ENCODE results near the gene RFFL.
A peak's percentile ranks its signal among the peaks of the same experiment; 100 is the strongest.
"Not testable (repeated sequence)": the region's sequence is repeated elsewhere in the genome, so short reads cannot be mapped to it uniquely, and the experiment has no call there.

RFFL gene

GRCh38 chr17:35001549-35001948 lies 62.0 kb downstream of the RFFL start:
- DNase-seq (ENCODE audit: low read depth in 2 of 2), result peak in 1 of 2 donors; percentile 27
- no peak for TF ChIP-seq CTCF (IDR thresholded peaks at IDR 0.05; ENCODE audit: low read depth, low read length)
- H3K4me3 ChIP-seq (replicated peaks in 1 of 2; ENCODE audit: low read depth in 2 of 2, low read length in 2 of 2), result no peak overlapping the region

- DNase-seq (ENCODE audit: low read depth in 2 of 2); H3K4me3 ChIP-seq (replicated peaks in 1 of 2; ENCODE audit: low read depth in 2 of 2, low read length in 2 of 2): not testable (repeated sequence)
These were observed 62.5 kb downstream of the RFFL start for GRCh38 chr17:35000965-35001364.

DNA sequence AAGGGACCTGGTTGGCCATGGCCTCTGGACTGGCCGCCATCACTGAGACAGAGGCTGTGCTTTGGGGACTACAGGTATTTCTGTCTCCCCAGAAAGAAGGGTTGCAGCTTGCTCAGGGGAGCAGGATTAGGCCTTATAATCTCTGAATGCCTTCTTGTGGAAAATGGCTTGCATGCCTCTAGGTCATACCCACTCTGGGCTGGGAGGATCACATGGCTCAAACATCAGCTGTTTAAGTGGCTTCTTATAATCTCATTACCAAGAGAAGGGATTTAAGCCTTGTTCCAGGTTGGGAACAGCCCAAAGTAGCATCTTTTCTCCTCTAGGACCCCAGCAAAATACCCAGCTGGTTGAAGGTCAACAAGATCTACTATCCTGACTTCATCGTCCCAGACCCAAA lies 64.1 kb downstream of the RFFL start:
- no peak overlapping the region for H3K4me3 ChIP-seq (replicated peaks in 1 of 2; ENCODE audit: low read depth in 2 of 2, low read length in 2 of 2)
- DNase-seq (ENCODE audit: low read depth in 2 of 2), result no peak
- no peak for TF ChIP-seq CTCF (IDR thresholded peaks at IDR 0.05; ENCODE audit: low read depth, low read length)

DNA sequence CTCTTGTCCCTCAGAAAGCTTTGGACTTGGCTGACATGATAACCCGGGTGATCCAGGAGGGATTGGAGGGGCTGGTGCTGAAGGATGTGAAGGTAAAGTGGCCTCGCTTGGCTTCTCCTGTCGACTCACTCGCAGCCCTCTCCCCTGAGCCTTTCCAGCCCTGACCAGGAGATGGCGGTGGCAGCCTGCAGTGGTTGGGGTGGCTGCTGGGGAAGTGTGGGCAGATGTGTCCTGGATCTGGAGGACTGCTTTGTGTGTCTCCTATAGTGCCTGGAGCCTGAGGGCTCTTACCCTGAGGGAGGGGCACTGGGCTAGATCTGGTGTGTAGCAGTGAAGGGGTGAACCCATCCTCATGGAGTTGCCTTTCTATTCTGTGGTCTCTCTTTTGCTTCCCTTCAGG lies 65.3 kb downstream of the RFFL start:
- no peak overlapping the region for H3K4me3 ChIP-seq (replicated peaks in 1 of 2; ENCODE audit: low read depth in 2 of 2, low read length in 2 of 2)
- TF ChIP-seq CTCF (IDR thresholded peaks at IDR 0.05; ENCODE audit: low read depth, low read length), result peak; percentile 96
- peak; percentile 74 to 80 for DNase-seq (ENCODE audit: low read depth in 2 of 2)

DNA sequence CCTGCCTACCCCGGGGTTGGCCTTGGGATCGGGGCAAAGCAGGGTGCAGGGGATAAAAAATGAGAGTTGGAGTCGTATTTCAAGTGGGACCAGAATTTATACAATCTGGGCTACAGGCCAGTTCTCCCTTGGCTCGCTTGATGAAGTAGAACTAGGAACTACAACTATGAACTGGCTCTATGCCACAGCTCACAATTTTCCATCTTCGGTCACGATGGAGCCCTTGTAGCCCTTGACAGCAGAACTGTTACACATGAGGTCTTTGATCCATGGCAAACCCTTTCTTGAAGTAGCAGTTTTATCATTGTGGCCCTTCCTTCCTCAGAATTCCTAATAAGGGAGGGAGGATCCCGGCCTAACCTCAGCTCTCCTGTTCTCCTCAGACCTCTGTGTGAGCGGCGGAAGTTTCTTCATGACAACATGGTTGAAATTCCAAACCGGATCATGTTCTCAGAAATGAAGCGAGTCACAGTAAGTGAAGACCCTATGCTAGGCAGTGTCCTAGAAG lies 66.1 kb downstream of the RFFL start:
- DNase-seq (ENCODE audit: low read depth in 2 of 2), result peak; percentile 66 to 94
- TF ChIP-seq CTCF (IDR thresholded peaks at IDR 0.05; ENCODE audit: low read depth, low read length), result no peak
- H3K4me3 ChIP-seq (replicated peaks in 1 of 2; ENCODE audit: low read depth in 2 of 2, low read length in 2 of 2), result no peak overlapping the region

DNA sequence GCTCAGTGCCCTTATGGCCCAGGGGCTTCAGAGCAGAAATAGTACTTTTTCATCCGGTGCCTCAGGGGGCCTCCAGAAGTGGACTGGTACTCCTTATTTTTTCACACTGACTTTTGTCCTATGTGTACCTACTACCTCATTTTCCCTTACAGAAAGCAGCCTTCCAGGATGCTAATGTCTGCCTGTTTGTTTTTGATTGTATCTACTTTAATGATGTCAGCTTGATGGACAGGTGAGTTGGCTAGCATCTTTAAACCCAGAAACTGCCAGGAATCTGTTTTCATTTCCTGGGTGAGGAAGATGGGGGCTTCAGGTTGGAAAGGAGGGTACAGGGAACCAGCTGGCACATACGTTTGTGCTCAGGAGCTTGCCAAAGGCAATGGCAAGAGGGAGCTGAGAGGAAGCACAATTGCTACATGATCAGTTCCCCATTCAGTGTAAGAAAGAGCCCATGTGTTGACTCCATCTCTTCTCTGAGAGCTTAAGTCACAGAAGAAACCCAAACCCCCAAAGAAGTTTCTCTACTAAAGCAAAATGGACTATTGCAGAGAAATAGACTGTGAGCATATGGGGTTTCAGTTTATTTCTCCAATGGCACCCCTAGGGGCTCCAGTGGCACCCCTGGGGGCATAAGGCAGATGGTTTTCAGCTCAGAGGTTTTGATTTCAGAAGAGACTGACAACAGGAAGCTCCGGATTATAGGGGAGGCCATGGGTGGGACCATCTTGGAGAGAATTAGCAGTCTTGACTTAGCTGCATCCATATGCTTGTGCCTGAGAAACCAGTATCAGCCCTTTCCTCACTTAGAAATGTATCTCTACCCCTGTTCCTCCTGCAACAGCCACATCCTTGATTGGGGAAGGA lies 66.9 kb downstream of the RFFL start:
- no peak overlapping the region for H3K4me3 ChIP-seq (replicated peaks in 1 of 2; ENCODE audit: low read depth in 2 of 2, low read length in 2 of 2)
- DNase-seq (ENCODE audit: low read depth in 2 of 2), result no peak
- no peak for TF ChIP-seq CTCF (IDR thresholded peaks at IDR 0.05; ENCODE audit: low read depth, low read length)

- DNase-seq (ENCODE audit: low read depth in 2 of 2), result no peak
- no peak for TF ChIP-seq CTCF (IDR thresholded peaks at IDR 0.05; ENCODE audit: low read depth, low read length)
- no peak overlapping the region for H3K4me3 ChIP-seq (replicated peaks in 1 of 2; ENCODE audit: low read depth in 2 of 2, low read length in 2 of 2)
These were observed 70.5 kb downstream of the RFFL start for GRCh38 chr17:34993031-34993430.

Measured in cardiac fibroblast (primary cell).